ENCODE data around the gene GTF3A.
A peak's percentile ranks its signal among the peaks of the same experiment; 100 is the strongest.

GTF3A gene

DNA sequence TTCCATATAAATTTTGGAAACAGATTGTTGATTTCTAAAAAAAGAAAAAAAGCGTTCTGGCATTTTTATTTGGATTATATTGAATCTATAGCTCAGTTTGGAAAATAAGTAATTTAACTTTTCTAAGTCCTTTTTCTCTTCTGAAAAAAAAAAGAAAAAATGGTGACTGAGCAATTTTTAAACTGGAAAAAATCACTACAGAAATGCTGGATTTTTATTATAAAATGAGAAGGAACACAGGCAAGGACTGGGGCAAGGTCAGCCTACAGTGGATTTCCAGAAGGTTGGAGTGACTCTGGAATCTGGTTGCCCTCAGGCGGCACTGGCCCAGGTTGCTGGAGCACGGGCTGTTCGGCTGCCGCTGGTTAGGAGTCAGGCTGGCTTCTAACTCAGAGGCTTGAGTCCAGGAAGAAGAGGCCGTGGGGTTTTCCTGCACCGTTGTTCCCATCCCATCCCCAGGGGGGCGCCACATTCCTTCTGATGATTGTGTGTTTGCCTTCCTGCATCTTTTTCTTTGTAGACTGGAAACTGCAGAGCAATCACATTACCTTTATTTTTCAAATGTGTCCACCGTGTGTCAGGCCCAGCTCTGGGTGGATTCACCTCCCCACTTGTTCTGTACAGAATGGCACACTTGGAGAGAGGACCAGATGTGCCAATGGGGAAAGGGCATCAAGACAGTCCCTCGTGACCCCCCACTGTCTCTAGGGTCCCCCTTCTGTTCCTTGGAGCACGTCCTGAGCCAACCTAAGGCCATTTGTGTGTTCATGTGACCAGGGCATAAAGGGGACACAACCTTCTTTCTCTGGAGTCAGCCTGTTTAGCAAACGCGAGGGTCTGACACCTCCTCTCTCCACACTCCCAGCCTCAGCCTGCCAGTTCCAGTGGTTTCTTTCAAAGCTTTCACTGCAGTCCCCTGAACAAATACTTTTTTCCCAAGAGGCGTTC lies 44.5 kb upstream of the GTF3A start:
- Histone ChIP-seq H2BK12ac (ENCODE audit: low read length) (no peak overlapping the region), H2BK120ac (ENCODE audit: insufficient read depth, low read length, poor library complexity) (no peak overlapping the region), H3K23ac (ENCODE audit: low read length) (no peak overlapping the region), H3K4me2 (ENCODE audit: low read length) (no peak overlapping the region), H3K36me3 (ENCODE audit: control insufficient read depth in 1 of 2, insufficient read depth in 2 of 2, low read length in 2 of 2) (no peaks in the 10 kb centered on the region), H3K27ac (ENCODE audit: low read depth, low read length) (no peak overlapping the region), H2BK5ac (ENCODE audit: low read depth, low read length, poor library complexity) (no peak overlapping the region), H3K4me3 (ENCODE audit: low read depth, low read length) (no peak overlapping the region), H3K4ac (ENCODE audit: low read depth, low read length) (no peak overlapping the region), H3K79me1 (ENCODE audit: low read length) (no peaks in the 10 kb centered on the region), H3K9ac (ENCODE audit: low read length) (no peak overlapping the region), H4K12ac (ENCODE audit: low read depth, low read length) (peak overlapping the region; percentile 10), H3K9me3 (ENCODE audit: insufficient read depth, low read depth, low read length) (no peaks in the 10 kb centered on the region), H3K27me3 (ENCODE audit: insufficient read depth, low read length) (no peaks in the 10 kb centered on the region), H4K8ac (ENCODE audit: low read depth, low read length) (no peak overlapping the region), H2AK5ac (ENCODE audit: low read length) (no peak overlapping the region), H3K4me1 (ENCODE audit: control insufficient read depth in 1 of 2, insufficient read depth in 2 of 2, low read length in 2 of 2) (peaks cover 11 to 20% of the 10 kb centered on the region in 2 experiments), H3K14ac (ENCODE audit: low read length) (no peak overlapping the region), H3K18ac (ENCODE audit: low read length) (no peak overlapping the region), H3K79me2 (ENCODE audit: control insufficient read depth, insufficient read depth, low read length, poor library complexity) (no peaks in the 10 kb centered on the region), H4K91ac (ENCODE audit: low read depth, low read length) (no peak overlapping the region), H2AFZ (ENCODE audit: insufficient read depth, low read length, poor library complexity) (no peak overlapping the region)
- WGBS (ENCODE audit: extremely low coverage, insufficient coverage, insufficient read length) = no CpG with 5 or more reads among the region's 14 CpGs
- peak; percentile 46 to 56 for DNase-seq

DNA sequence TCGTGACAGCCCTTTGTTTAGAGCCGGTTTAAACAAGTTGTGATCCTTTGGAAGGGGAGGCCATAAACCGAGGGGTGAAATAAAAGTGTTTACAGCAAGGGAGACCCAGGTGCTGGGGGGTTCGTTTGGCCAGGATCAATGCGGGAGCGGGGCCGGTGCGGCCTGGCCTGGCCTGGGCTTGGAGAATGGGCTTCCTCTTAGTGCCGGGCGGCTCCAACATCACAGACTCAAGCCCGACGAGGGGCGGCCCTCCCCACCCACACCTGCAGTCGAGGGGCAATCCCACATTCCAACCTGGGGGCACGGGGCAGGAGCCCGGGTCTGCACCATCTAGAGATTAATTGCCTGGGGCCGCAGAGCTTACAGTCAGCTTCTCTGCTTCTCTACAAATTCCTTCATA lies 42.8 kb upstream of the GTF3A start:
- Histone ChIP-seq H3K18ac (ENCODE audit: low read length) (no peak overlapping the region), H4K8ac (ENCODE audit: low read depth, low read length) (peak overlapping the region; percentile 2), H3K4me1 (ENCODE audit: control insufficient read depth in 1 of 2, insufficient read depth in 2 of 2, low read length in 2 of 2) (peaks cover 11 to 20% of the 10 kb centered on the region in 2 experiments), H3K79me1 (ENCODE audit: low read length) (no peaks in the 10 kb centered on the region), H2BK12ac (ENCODE audit: low read length) (no peak overlapping the region), H3K79me2 (ENCODE audit: control insufficient read depth, insufficient read depth, low read length, poor library complexity) (no peaks in the 10 kb centered on the region), H3K36me3 (ENCODE audit: control insufficient read depth in 1 of 2, insufficient read depth in 2 of 2, low read length in 2 of 2) (no peaks in the 10 kb centered on the region), H3K14ac (ENCODE audit: low read length) (no peak overlapping the region), H3K4me3 (ENCODE audit: low read depth, low read length) (no peak overlapping the region), H2AFZ (ENCODE audit: insufficient read depth, low read length, poor library complexity) (no peak overlapping the region), H4K12ac (ENCODE audit: low read depth, low read length) (no peak overlapping the region), H3K9ac (ENCODE audit: low read length) (no peak overlapping the region), H3K27ac (ENCODE audit: low read depth, low read length) (no peak overlapping the region), H4K91ac (ENCODE audit: low read depth, low read length) (no peak overlapping the region), H3K4me2 (ENCODE audit: low read length) (peak overlapping the region; percentile 4), H2BK120ac (ENCODE audit: insufficient read depth, low read length, poor library complexity) (no peak overlapping the region), H3K23ac (ENCODE audit: low read length) (no peak overlapping the region), H3K9me3 (ENCODE audit: insufficient read depth, low read depth, low read length) (no peaks in the 10 kb centered on the region), H2BK5ac (ENCODE audit: low read depth, low read length, poor library complexity) (no peak overlapping the region), H2AK5ac (ENCODE audit: low read length) (no peak overlapping the region), H3K4ac (ENCODE audit: low read depth, low read length) (no peak overlapping the region), H3K27me3 (ENCODE audit: insufficient read depth, low read length) (peaks cover 2% of the 10 kb centered on the region)
- no CpG with 5 or more reads among the region's 17 CpGs for WGBS (ENCODE audit: extremely low coverage, insufficient coverage, insufficient read length)
- no peak for DNase-seq

DNA sequence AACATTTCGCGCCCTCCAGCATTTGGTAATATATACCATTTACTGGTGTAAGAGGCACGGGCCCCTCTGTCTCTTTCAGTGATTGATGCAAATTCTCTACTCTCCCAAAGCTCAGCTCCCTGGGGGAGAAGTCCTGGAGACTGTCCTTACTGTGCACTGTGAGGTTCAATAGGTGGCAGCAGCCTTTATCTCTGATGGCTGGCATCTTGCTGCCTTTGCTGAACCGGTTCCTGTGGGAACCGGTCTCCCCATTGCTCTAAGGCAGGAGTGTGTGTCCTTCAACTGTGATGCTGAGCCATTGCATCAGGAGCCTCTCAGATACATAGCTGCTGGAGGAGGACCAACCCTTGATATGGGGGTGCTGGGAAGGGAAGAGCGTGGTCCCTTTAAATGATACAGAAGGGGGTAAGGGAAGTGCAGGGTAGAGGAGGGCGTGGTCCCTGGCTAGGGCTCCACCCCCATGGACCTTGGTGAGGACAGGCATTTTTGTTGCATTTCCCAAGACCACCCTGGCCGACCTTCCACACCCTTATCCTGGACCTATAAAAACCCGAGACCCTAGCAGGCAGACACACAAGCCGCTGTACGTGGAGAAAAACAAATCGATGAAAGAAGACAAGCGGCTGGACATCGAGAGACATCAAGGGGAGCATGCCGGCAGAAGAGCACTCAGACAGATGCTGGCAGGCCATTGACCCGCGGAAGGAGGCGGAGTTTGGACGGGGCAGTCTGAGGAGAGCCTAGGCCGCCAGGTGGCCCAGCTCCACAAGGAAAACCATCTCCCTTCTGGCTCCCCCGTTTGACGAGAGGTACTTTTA lies 41.1 kb upstream of the GTF3A start:
- no peak overlapping the region for H3K23ac ChIP-seq (ENCODE audit: low read length)
- H2BK120ac ChIP-seq (ENCODE audit: insufficient read depth, low read length, poor library complexity) = no peak overlapping the region
- no peaks in the 10 kb centered on the region for H3K79me1 ChIP-seq (ENCODE audit: low read length)
- H3K4me3 ChIP-seq (ENCODE audit: low read depth, low read length) = no peak overlapping the region
- no peak overlapping the region for H4K91ac ChIP-seq (ENCODE audit: low read depth, low read length)
- no CpG with 5 or more reads among the region's 22 CpGs for WGBS (ENCODE audit: extremely low coverage, insufficient coverage, insufficient read length)
- H3K36me3 ChIP-seq (ENCODE audit: control insufficient read depth in 1 of 2, insufficient read depth in 2 of 2, low read length in 2 of 2) = no peaks in the 10 kb centered on the region
- peaks cover 11 to 23% of the 10 kb centered on the region in 2 experiments for H3K4me1 ChIP-seq (ENCODE audit: control insufficient read depth in 1 of 2, insufficient read depth in 2 of 2, low read length in 2 of 2)
- no peak overlapping the region for H2AFZ ChIP-seq (ENCODE audit: insufficient read depth, low read length, poor library complexity)
- H2BK12ac ChIP-seq (ENCODE audit: low read length) = no peak overlapping the region
- H3K79me2 ChIP-seq (ENCODE audit: control insufficient read depth, insufficient read depth, low read length, poor library complexity) = no peaks in the 10 kb centered on the region
- H3K14ac ChIP-seq (ENCODE audit: low read length) = no peak overlapping the region
- H3K9ac ChIP-seq (ENCODE audit: low read length) = no peak overlapping the region
- H3K9me3 ChIP-seq (ENCODE audit: insufficient read depth, low read depth, low read length) = no peaks in the 10 kb centered on the region
- no peak overlapping the region for H4K8ac ChIP-seq (ENCODE audit: low read depth, low read length)
- H2AK5ac ChIP-seq (ENCODE audit: low read length) = no peak overlapping the region
- H4K12ac ChIP-seq (ENCODE audit: low read depth, low read length) = no peak overlapping the region
- no peak overlapping the region for H3K4ac ChIP-seq (ENCODE audit: low read depth, low read length)
- no peak overlapping the region for H3K27ac ChIP-seq (ENCODE audit: low read depth, low read length)
- DNase-seq = peak; percentile 7 to 54
- no peak overlapping the region for H3K18ac ChIP-seq (ENCODE audit: low read length)
- H3K27me3 ChIP-seq (ENCODE audit: insufficient read depth, low read length) = peaks cover 2% of the 10 kb centered on the region
- H2BK5ac ChIP-seq (ENCODE audit: low read depth, low read length, poor library complexity) = no peak overlapping the region
- H3K4me2 ChIP-seq (ENCODE audit: low read length) = no peak overlapping the region

DNA sequence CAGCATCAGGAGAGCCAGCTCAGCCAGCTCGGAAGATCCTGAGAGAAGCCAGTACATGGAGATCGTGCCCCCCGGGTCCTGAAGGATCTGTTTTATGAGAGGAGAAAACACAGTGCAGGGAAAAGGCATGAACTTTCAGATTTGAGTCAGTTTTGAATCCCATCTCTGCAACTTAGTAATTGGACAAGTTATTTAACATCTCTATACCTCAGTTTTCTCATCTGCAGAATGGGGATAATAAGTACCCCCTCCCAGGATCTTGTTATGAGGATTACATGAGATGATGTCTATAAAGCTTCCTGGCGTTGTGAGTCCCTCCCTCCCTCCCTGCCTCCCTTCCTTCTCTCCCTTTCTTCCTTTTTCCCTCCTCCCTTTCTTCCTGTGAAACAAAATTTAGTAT lies 40.1 kb upstream of the GTF3A start:
- no CpG with 5 or more reads among the region's 4 CpGs for WGBS (ENCODE audit: extremely low coverage, insufficient coverage, insufficient read length)
- no peaks in the 10 kb centered on the region for H3K79me1 ChIP-seq (ENCODE audit: low read length)
- no peak overlapping the region for H3K23ac ChIP-seq (ENCODE audit: low read length)
- H3K27me3 ChIP-seq (ENCODE audit: insufficient read depth, low read length) = peaks cover 2% of the 10 kb centered on the region
- no peak overlapping the region for H2BK12ac ChIP-seq (ENCODE audit: low read length)
- H4K8ac ChIP-seq (ENCODE audit: low read depth, low read length) = no peak overlapping the region
- H3K27ac ChIP-seq (ENCODE audit: low read depth, low read length) = no peak overlapping the region
- no peaks in the 10 kb centered on the region for H3K79me2 ChIP-seq (ENCODE audit: control insufficient read depth, insufficient read depth, low read length, poor library complexity)
- no peaks in the 10 kb centered on the region for H3K36me3 ChIP-seq (ENCODE audit: control insufficient read depth in 1 of 2, insufficient read depth in 2 of 2, low read length in 2 of 2)
- no peak overlapping the region for H3K9ac ChIP-seq (ENCODE audit: low read length)
- H2AK5ac ChIP-seq (ENCODE audit: low read length) = no peak overlapping the region
- no peak overlapping the region for H3K14ac ChIP-seq (ENCODE audit: low read length)
- H2BK120ac ChIP-seq (ENCODE audit: insufficient read depth, low read length, poor library complexity) = no peak overlapping the region
- no peak overlapping the region for H4K91ac ChIP-seq (ENCODE audit: low read depth, low read length)
- no peak overlapping the region for H2BK5ac ChIP-seq (ENCODE audit: low read depth, low read length, poor library complexity)
- peaks cover 11 to 24% of the 10 kb centered on the region in 2 experiments for H3K4me1 ChIP-seq (ENCODE audit: control insufficient read depth in 1 of 2, insufficient read depth in 2 of 2, low read length in 2 of 2)
- H3K18ac ChIP-seq (ENCODE audit: low read length) = no peak overlapping the region
- H3K4ac ChIP-seq (ENCODE audit: low read depth, low read length) = no peak overlapping the region
- H3K4me2 ChIP-seq (ENCODE audit: low read length) = no peak overlapping the region
- H3K9me3 ChIP-seq (ENCODE audit: insufficient read depth, low read depth, low read length) = no peaks in the 10 kb centered on the region
- no peak overlapping the region for H3K4me3 ChIP-seq (ENCODE audit: low read depth, low read length)
- no peak overlapping the region for H4K12ac ChIP-seq (ENCODE audit: low read depth, low read length)
- no peak overlapping the region for H2AFZ ChIP-seq (ENCODE audit: insufficient read depth, low read length, poor library complexity)
- no peak for DNase-seq

Measured in trophoblast cell (in vitro differentiated cells and primary cell).